ACC112 (cell line): ENCODE data around the gene TSC22D4.
"Not testable (repeated sequence)": the region's sequence is repeated elsewhere in the genome, so short reads cannot be mapped to it uniquely, and the experiment has no call there.

Source experiments
- H2AFZ ChIP-seq: fragments of 200-600 bp; sonication (generic); one replicate; pipeline ENCODE4 v1.6.0; 2017; ENCODE audit warnings: antibody characterized with exemption, low read length; ENCODE audit not compliant: unreplicated experiment
- H3K27ac ChIP-seq: fragments of 200-600 bp; sonication (generic); 2 replicates; pipeline ENCODE4 v1.5.1; 2014; ENCODE audit warnings: low read depth, mild to moderate bottlenecking, antibody characterized with exemption, low read length, moderate library complexity
- H3K27me3 ChIP-seq: fragments of 200-600 bp; sonication (generic); 2 replicates; pipeline ENCODE4 v1.6.1; 2014; ENCODE audit warnings: mild to moderate bottlenecking, antibody characterized with exemption, low read length, moderate library complexity, mixed read lengths; ENCODE audit not compliant: insufficient read depth
- H3K36me3 ChIP-seq: fragments of 200-600 bp; sonication (generic); 2 replicates; pipeline ENCODE4 v1.6.1; 2016; ENCODE audit warnings: mild to moderate bottlenecking, antibody characterized with exemption, low read length, moderate library complexity, mixed read lengths; ENCODE audit not compliant: insufficient read depth
- H3K4me1 ChIP-seq: fragments of 200-600 bp; sonication (generic); one replicate; pipeline ENCODE4 v1.6.1; 2016; ENCODE audit warnings: low read length, mixed read lengths; ENCODE audit not compliant: insufficient read depth, unreplicated experiment, control insufficient read depth
- H3K4me3 ChIP-seq: fragments of 200-600 bp; sonication (generic); 2 replicates; pipeline ENCODE4 v1.5.1; 2014; ENCODE audit warnings: mild to moderate bottlenecking, low read depth, low read length
- H3K79me2 ChIP-seq: fragments of 200-600 bp; sonication (generic); one replicate; pipeline ENCODE4 v1.6.0; 2016; ENCODE audit warnings: low read length; ENCODE audit not compliant: control insufficient read depth, unreplicated experiment, insufficient read depth

TSC22D4 gene

GRCh38 chr7:100441641-100442535 is 37.1 kb downstream of the TSC22D4 start:
- Histone ChIP-seq H3K27me3 (no peaks in the 10 kb centered on the region), H3K36me3 (no peaks in the 10 kb centered on the region), H3K4me3 (no peak overlapping the region), H3K4me1 (peaks cover 30% of the 10 kb centered on the region), H3K79me2 (no peaks in the 10 kb centered on the region), H2AFZ (no peak overlapping the region), H3K27ac (no peak overlapping the region)

GRCh38 chr7:100439244-100439643 is 39.8 kb downstream of the TSC22D4 start:
- H2AFZ ChIP-seq, H3K36me3 ChIP-seq, H3K4me3 ChIP-seq, H3K27me3 ChIP-seq: not testable (repeated sequence)
- Histone ChIP-seq H3K4me1 (peaks cover 14% of the 10 kb centered on the region), H3K79me2 (peaks cover 11% of the 10 kb centered on the region), H3K27ac (peak overlapping the region; percentile 80)

- H3K27me3 ChIP-seq, H2AFZ ChIP-seq, H3K27ac ChIP-seq, H3K4me1 ChIP-seq, H3K4me3 ChIP-seq, H3K36me3 ChIP-seq: not testable (repeated sequence)
- peaks cover 15% of the 10 kb centered on the region for H3K79me2 ChIP-seq
Observed at GRCh38 chr7:100438731-100439130, 40.3 kb downstream of the TSC22D4 start.

GRCh38 chr7:100438172-100438571 is 40.8 kb downstream of the TSC22D4 start:
- H3K79me2 ChIP-seq = peaks cover 15% of the 10 kb centered on the region
- no peaks in the 10 kb centered on the region for H3K27me3 ChIP-seq
- 0 out of 2 replicates have a peak, but pooled peaks cover 8% of the 10 kb centered on the region for H3K36me3 ChIP-seq
- no peak overlapping the region for H2AFZ ChIP-seq
- no peak overlapping the region for H3K27ac ChIP-seq
- peaks cover 6% of the 10 kb centered on the region for H3K4me1 ChIP-seq
- H3K4me3 ChIP-seq = no peak overlapping the region

- Histone ChIP-seq H3K27ac (no peak overlapping the region), H2AFZ (no peak overlapping the region), H3K4me3 (no peak overlapping the region), H3K27me3 (no peaks in the 10 kb centered on the region), H3K36me3 (0 out of 2 replicates have a peak, but pooled peaks cover 8% of the 10 kb centered on the region), H3K4me1 (peaks cover 8% of the 10 kb centered on the region), H3K79me2 (peaks cover 17% of the 10 kb centered on the region)
Observed at GRCh38 chr7:100437150-100438100, 41.6 kb downstream of the TSC22D4 start.

- H3K36me3 ChIP-seq = 0 out of 2 replicates have a peak, but pooled peaks cover 8% of the 10 kb centered on the region
- H3K4me3 ChIP-seq = peak overlapping the region; percentile 88
- no peaks in the 10 kb centered on the region for H3K27me3 ChIP-seq
- no peak overlapping the region for H2AFZ ChIP-seq
- peaks cover 35% of the 10 kb centered on the region for H3K79me2 ChIP-seq
- H3K27ac ChIP-seq = peak overlapping the region; percentile 74
- peaks cover 26% of the 10 kb centered on the region for H3K4me1 ChIP-seq
Observed at GRCh38 chr7:100435401-100436304, 43.4 kb downstream of the TSC22D4 start.

- peaks cover 44% of the 10 kb centered on the region for H3K79me2 ChIP-seq
- no peaks in the 10 kb centered on the region for H3K27me3 ChIP-seq
- peak overlapping the region; percentile 88 for H3K4me3 ChIP-seq
- peaks cover 26% of the 10 kb centered on the region for H3K4me1 ChIP-seq
- no peak overlapping the region for H3K27ac ChIP-seq
- H3K36me3 ChIP-seq = 0 out of 2 replicates have a peak, but pooled peaks cover 8% of the 10 kb centered on the region
- no peak overlapping the region for H2AFZ ChIP-seq
Observed at GRCh38 chr7:100434297-100435144, 44.5 kb downstream of the TSC22D4 start.

- H3K27me3 ChIP-seq = no peaks in the 10 kb centered on the region
- H2AFZ ChIP-seq = no peak overlapping the region
- peaks cover 26% of the 10 kb centered on the region for H3K4me1 ChIP-seq
- no peak overlapping the region for H3K4me3 ChIP-seq
- peaks cover 44% of the 10 kb centered on the region for H3K79me2 ChIP-seq
- H3K27ac ChIP-seq = no peak overlapping the region
- H3K36me3 ChIP-seq = 0 out of 2 replicates have a peak, but pooled peaks cover 8% of the 10 kb centered on the region
Observed at GRCh38 chr7:100433592-100434296, 45.3 kb downstream of the TSC22D4 start.

- H2AFZ ChIP-seq = no peak overlapping the region
- no peaks in the 10 kb centered on the region for H3K27me3 ChIP-seq
- peaks cover 44% of the 10 kb centered on the region for H3K79me2 ChIP-seq
- peaks cover 26% of the 10 kb centered on the region for H3K4me1 ChIP-seq
- no peak overlapping the region for H3K4me3 ChIP-seq
- no peak overlapping the region for H3K27ac ChIP-seq
- 0 out of 2 replicates have a peak, but pooled peaks cover 8% of the 10 kb centered on the region for H3K36me3 ChIP-seq
Observed at GRCh38 chr7:100433276-100433591, 45.8 kb downstream of the TSC22D4 start.
